GM12891 (cell line): ENCODE measurements around the gene RAPGEF4.
A peak's percentile ranks its signal among the peaks of the same experiment; 100 is the strongest.

Source experiments
- POLR2A ChIP-seq: IDR thresholded peaks from 2 replicates; pipeline ENCODE4 v1.6.1; 2011; ENCODE audit warnings: low read depth, low read length, control low read depth
- POLR2AphosphoS5 ChIP-seq: IDR thresholded peaks from 2 replicates; pipeline ENCODE4 v1.6.1; 2011; ENCODE audit warnings: low read depth, low read length, control low read depth
- POU2F2 ChIP-seq: IDR thresholded peaks from 2 replicates; pipeline ENCODE4 v1.6.1; 2011; ENCODE audit warnings: low read depth, mild to moderate bottlenecking, control low read depth, low read length, moderate library complexity
- SPI1 ChIP-seq: IDR thresholded peaks from 2 replicates; pipeline ENCODE4 v1.6.1; 2011; ENCODE audit warnings: low read depth, low read length, control low read depth
- TAF1 ChIP-seq: IDR thresholded peaks from 2 replicates; pipeline ENCODE4 v1.6.1; 2011; ENCODE audit warnings: low read depth, low read length, control low read depth

- TF ChIP-seq TAF1 (no peak), SPI1 (peak; percentile 91), POLR2A (no peak), POU2F2 (peak; percentile 19; the same call in 1 of the 2 replicates), POLR2AphosphoS5 (no peak)
Measured at GRCh38 chr2:172919732-172920131, 184.1 kb downstream of the RAPGEF4 start.
